SU-DHL-6 (cell line): Measurements from ENCODE around the gene PRPSAP1.

Experiments
- H2AFZ ChIP-seq: fragments of 200-600 bp; sonication (generic); 2 replicates; pipeline ENCODE4 v1.6.1; 2014; ENCODE audit warnings: low read depth, mild to moderate bottlenecking, moderate library complexity, mixed read lengths, antibody characterized with exemption, low read length; ENCODE audit not compliant: severe bottlenecking
- H3F3A ChIP-seq: fragments of 200-600 bp; shearing (Covaris generic); 2 replicates; pipeline ENCODE4 v1.6.0; 2016; ENCODE audit warnings: antibody characterized with exemption, mild to moderate bottlenecking; ENCODE audit not compliant: insufficient read depth
- H3K27ac ChIP-seq: fragments of 200-600 bp; sonication (generic); 2 replicates; pipeline ENCODE4 v1.5.1; 2016; ENCODE audit warnings: low read depth, mild to moderate bottlenecking, low read length, moderate library complexity, mixed read lengths
- H3K27me3 ChIP-seq: fragments of 200-600 bp; sonication (generic), shearing (Covaris generic); 2 replicates; pipeline ENCODE4 v1.6.0; 2014; ENCODE audit warnings: mild to moderate bottlenecking, low read length
- H3K36me3 ChIP-seq: fragments of 200-600 bp; sonication (generic); 2 replicates; pipeline ENCODE4 v1.6.1; 2014; ENCODE audit warnings: mild to moderate bottlenecking, low read length, mixed read lengths
- H3K4me2 ChIP-seq: fragments of 300-600, 200-600 bp; shearing (Covaris generic), sonication (generic); 2 replicates; pipeline ENCODE4 v1.6.0; 2014; ENCODE audit warnings: low read length, low read depth, mild to moderate bottlenecking; ENCODE audit not compliant: poor library complexity, severe bottlenecking
- H3K4me3 ChIP-seq: fragments of 200-600 bp; sonication (generic); 2 replicates; pipeline ENCODE4 v1.5.1; 2014; ENCODE audit warnings: antibody characterized with exemption, low read length, mild to moderate bottlenecking, mixed read lengths; ENCODE audit not compliant: insufficient read depth, poor library complexity, severe bottlenecking
- H3K79me2 ChIP-seq: fragments of 200-600 bp; sonication (generic); 2 replicates; pipeline ENCODE4 v1.6.1; 2014; ENCODE audit warnings: mild to moderate bottlenecking, low read length, moderate library complexity; ENCODE audit not compliant: insufficient read depth
- H3K9ac ChIP-seq: fragments of 200-600 bp; sonication (generic); 2 replicates; pipeline ENCODE4 v1.7.0; 2014; ENCODE audit warnings: mild to moderate bottlenecking, low read length
- H3K9me2 ChIP-seq: fragments of 200-600 bp; sonication (generic); replicated peaks from 2 replicates; pipeline ENCODE4 v1.6.1; 2014; ENCODE audit warnings: low read length; ENCODE audit not compliant: insufficient read depth
- H3K9me3 ChIP-seq: fragments of 200-600 bp; sonication (generic); 2 replicates; pipeline ENCODE4 v1.6.1; 2014; ENCODE audit warnings: low read length, mixed read lengths; ENCODE audit not compliant: insufficient read depth
- H4K20me1 ChIP-seq: fragments of 200-600 bp; sonication (generic); 2 replicates; pipeline ENCODE4 v1.6.1; 2014; ENCODE audit warnings: low read depth, mild to moderate bottlenecking, antibody characterized with exemption, low read length, moderate library complexity, mixed read lengths
- CTCF ChIP-seq: fragments of 200-600 bp; sonication (generic); IDR thresholded peaks from one replicate; pipeline ENCODE4 v1.5.1; 2017; ENCODE audit warnings: antibody characterized with exemption, mild to moderate bottlenecking, low read length, moderate library complexity; ENCODE audit not compliant: insufficient read depth, poor library complexity, severe bottlenecking
- EZH2phosphoT487 ChIP-seq: fragments of 200-600 bp; sonication (generic), shearing (Covaris generic); conservative IDR thresholded peaks from 2 replicates; pipeline ENCODE4 v1.6.1; 2018; ENCODE audit warnings: mild to moderate bottlenecking, antibody characterized with exemption, low read length, moderate library complexity, mixed read lengths

Gene PRPSAP1, protein sequence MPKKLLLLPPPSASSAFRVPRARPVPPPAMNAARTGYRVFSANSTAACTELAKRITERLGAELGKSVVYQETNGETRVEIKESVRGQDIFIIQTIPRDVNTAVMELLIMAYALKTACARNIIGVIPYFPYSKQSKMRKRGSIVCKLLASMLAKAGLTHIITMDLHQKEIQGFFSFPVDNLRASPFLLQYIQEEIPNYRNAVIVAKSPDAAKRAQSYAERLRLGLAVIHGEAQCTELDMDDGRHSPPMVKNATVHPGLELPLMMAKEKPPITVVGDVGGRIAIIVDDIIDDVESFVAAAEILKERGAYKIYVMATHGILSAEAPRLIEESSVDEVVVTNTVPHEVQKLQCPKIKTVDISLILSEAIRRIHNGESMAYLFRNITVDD

DNA sequence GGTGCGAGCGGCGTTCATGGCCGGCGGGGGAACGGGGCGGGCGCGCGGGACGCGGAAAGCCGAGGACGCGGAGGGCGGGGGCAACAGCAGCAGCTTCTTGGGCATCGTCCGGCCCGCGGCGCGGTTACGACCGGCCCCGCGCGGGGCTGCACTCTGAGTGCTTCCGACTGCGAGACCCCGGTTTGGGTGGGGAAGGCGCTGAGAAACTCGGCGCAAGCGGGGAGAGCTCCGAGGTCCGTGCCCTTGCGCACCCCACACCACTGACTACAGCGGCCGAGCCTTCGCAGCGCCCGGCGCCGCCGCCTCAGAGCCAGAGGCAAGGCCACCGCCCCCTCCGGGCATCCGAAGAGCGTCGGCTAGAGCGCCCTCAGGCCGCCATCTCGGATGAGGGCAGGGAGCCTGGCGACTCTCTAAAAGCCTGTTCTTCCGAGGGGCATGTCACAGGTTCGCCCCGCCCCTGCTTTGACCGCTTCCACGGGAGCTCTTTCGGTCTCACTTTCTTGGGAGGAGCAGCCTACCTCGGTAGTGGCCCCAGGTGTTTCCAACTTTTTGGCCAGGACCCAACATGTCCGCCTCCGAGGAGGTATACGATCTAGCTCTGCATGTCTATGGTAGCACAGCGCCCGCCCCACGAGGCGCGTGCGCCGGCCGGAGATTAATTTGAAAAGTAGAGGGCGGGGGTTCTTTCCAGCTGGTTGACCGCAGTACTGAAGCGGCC is at the start of gene PRPSAP1:
Gene PRPSAP1, minus strand, starts transcription at position 318 of the 718 bp plus-strand sequence. Its CDS starts 213 bp downstream, at position 105.
- H3K36me3 ChIP-seq = no peaks in the 10 kb centered on the region
- H3K27me3 ChIP-seq = no peaks in the 10 kb centered on the region
- H2AFZ ChIP-seq = peak within 1 kb of the TSS; percentile 94
- TF ChIP-seq CTCF (no peak), EZH2phosphoT487 (no peak)
- peak within 1 kb of the TSS; percentile 87 for H3K4me3 ChIP-seq
- peak within 1 kb of the TSS; percentile 77 for H3K4me2 ChIP-seq
- peak within 1 kb of the TSS; percentile 77 for H3K27ac ChIP-seq
- H3K79me2 ChIP-seq = peaks cover 35% of the 10 kb centered on the region
- peaks cover 5% of the 10 kb centered on the region; the same call in 1 of the 2 replicates for H3F3A ChIP-seq
- no peaks in the 10 kb centered on the region for H3K9me3 ChIP-seq
- H4K20me1 ChIP-seq = no peaks in the 10 kb centered on the region
- H3K9me2 ChIP-seq = no peaks in the 10 kb centered on the region
- H3K9ac ChIP-seq = peak within 1 kb of the TSS; percentile 76

GRCh38 chr17:76402711-76403110 is 49.0 kb upstream of the PRPSAP1 start:
- H3K4me3 ChIP-seq = no peak overlapping the region
- no peaks in the 10 kb centered on the region for H3K9me2 ChIP-seq
- H3K4me2 ChIP-seq = no peak overlapping the region
- no peaks in the 10 kb centered on the region for H3F3A ChIP-seq
- no peak overlapping the region for H3K27ac ChIP-seq
- H3K36me3 ChIP-seq = no peaks in the 10 kb centered on the region
- H2AFZ ChIP-seq = no peak overlapping the region
- no peaks in the 10 kb centered on the region for H3K79me2 ChIP-seq
- TF ChIP-seq EZH2phosphoT487 = no peak
- no peaks in the 10 kb centered on the region for H3K27me3 ChIP-seq
- no peak overlapping the region for H3K9ac ChIP-seq
- no peaks in the 10 kb centered on the region for H3K9me3 ChIP-seq
- H4K20me1 ChIP-seq = no peaks in the 10 kb centered on the region

- Histone ChIP-seq H2AFZ (no peak overlapping the region), H3F3A (no peaks in the 10 kb centered on the region), H3K79me2 (no peaks in the 10 kb centered on the region), H3K9me3 (no peaks in the 10 kb centered on the region), H3K36me3 (no peaks in the 10 kb centered on the region), H3K27ac (no peak overlapping the region), H3K4me3 (no peak overlapping the region), H3K4me2 (no peak overlapping the region), H3K9me2 (no peaks in the 10 kb centered on the region), H4K20me1 (no peaks in the 10 kb centered on the region), H3K9ac (no peak overlapping the region), H3K27me3 (no peaks in the 10 kb centered on the region)
- TF ChIP-seq CTCF (no peak), EZH2phosphoT487 (no peak)
Measured at GRCh38 chr17:76399175-76400172, 45.8 kb upstream of the PRPSAP1 start.
